ENCODE data around the gene MAFB.
"Not testable (repeated sequence)": the region's sequence is repeated elsewhere in the genome, so short reads cannot be mapped to it uniquely, and the experiment has no call there.

Gene MAFB

GRCh38 chr20:40689100-40689942, at the start of gene MAFB:
Gene MAFB (minus strand): TSS chr20:40689236. CDS start chr20:40688850, 386 bp downstream.
- H3K4me3 ChIP-seq (ENCODE audit: low read depth, low read length), result peak within 1 kb of the TSS; percentile 90
- TF ChIP-seq, protein P1, sequence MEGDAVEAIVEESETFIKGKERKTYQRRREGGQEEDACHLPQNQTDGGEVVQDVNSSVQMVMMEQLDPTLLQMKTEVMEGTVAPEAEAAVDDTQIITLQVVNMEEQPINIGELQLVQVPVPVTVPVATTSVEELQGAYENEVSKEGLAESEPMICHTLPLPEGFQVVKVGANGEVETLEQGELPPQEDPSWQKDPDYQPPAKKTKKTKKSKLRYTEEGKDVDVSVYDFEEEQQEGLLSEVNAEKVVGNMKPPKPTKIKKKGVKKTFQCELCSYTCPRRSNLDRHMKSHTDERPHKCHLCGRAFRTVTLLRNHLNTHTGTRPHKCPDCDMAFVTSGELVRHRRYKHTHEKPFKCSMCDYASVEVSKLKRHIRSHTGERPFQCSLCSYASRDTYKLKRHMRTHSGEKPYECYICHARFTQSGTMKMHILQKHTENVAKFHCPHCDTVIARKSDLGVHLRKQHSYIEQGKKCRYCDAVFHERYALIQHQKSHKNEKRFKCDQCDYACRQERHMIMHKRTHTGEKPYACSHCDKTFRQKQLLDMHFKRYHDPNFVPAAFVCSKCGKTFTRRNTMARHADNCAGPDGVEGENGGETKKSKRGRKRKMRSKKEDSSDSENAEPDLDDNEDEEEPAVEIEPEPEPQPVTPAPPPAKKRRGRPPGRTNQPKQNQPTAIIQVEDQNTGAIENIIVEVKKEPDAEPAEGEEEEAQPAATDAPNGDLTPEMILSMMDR (IDR thresholded peaks at IDR 0.05; ENCODE audit: control insufficient read depth, extremely low read depth, insufficient read depth), result 0 out of 2 replicates have a peak, but pooled peaks have one; percentile 12
- DNase-seq (ENCODE audit: low read depth), result peak; percentile 86

- H3K4me3 ChIP-seq (ENCODE audit: low read depth, low read length); DNase-seq (ENCODE audit: low read depth): not testable (repeated sequence)
Measured at GRCh38 chr20:40736468-40736867, 47.4 kb upstream of the MAFB start.

- H3K4me3 ChIP-seq (ENCODE audit: low read depth, low read length), result no peak overlapping the region
- TF ChIP-seq, protein P1 (IDR thresholded peaks at IDR 0.05; ENCODE audit: control insufficient read depth, extremely low read depth, insufficient read depth), result no peak
- DNase-seq (ENCODE audit: low read depth), result no peak
Measured at GRCh38 chr20:40728996-40729395, 40.0 kb upstream of the MAFB start.

DNA sequence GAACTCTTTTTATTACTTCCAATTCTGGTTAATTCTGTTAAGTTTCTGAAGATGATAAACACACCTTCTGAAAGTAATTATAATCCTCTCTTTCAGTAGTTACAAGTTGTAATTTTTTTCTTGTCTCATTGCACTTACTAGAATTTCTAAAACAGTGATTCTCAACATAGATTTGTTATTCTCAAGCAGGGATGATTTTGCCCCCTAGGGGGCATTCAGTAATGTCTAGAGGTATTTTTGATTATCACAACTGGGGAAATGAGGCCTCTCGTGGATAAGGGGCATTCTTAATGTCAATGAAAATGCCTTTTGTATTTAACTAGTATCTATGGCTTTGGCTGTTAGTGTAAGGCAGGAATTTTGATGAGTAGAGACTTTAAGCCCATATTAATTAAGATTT, 39.4 kb upstream of the MAFB start:
- DNase-seq (ENCODE audit: low read depth), result no peak
- TF ChIP-seq, protein P1 (IDR thresholded peaks at IDR 0.05; ENCODE audit: control insufficient read depth, extremely low read depth, insufficient read depth), result no peak

GRCh38 chr20:40727960-40728359, 38.9 kb upstream of the MAFB start:
- no peak for DNase-seq (ENCODE audit: low read depth)
- TF ChIP-seq, protein P1 (IDR thresholded peaks at IDR 0.05; ENCODE audit: control insufficient read depth, extremely low read depth, insufficient read depth), result no peak
- H3K4me3 ChIP-seq (ENCODE audit: low read depth, low read length), result no peak overlapping the region

More for the DNA sequence above, 39.4 kb upstream of the MAFB start:
- H3K4me3 ChIP-seq (ENCODE audit: low read depth, low read length), result no peak overlapping the region

GRCh38 chr20:40726776-40727175, 37.7 kb upstream of the MAFB start:
- TF ChIP-seq, protein P1 (IDR thresholded peaks at IDR 0.05; ENCODE audit: control insufficient read depth, extremely low read depth, insufficient read depth), result no peak
- H3K4me3 ChIP-seq (ENCODE audit: low read depth, low read length), result no peak overlapping the region
- DNase-seq (ENCODE audit: low read depth), result no peak

- no peak overlapping the region for H3K4me3 ChIP-seq (ENCODE audit: low read depth, low read length)
- DNase-seq (ENCODE audit: low read depth), result no peak
- TF ChIP-seq, protein P1 (IDR thresholded peaks at IDR 0.05; ENCODE audit: control insufficient read depth, extremely low read depth, insufficient read depth), result no peak
Measured at GRCh38 chr20:40724566-40724965, 35.5 kb upstream of the MAFB start.

Measured in LNCaP clone FGC (cell line).